IPS-NIHi11 (cell line): Measurements from ENCODE around the gene CACNG3.
"Not testable (repeated sequence)": the region's sequence is repeated elsewhere in the genome, so short reads cannot be mapped to it uniquely, and the experiment has no call there.

Source experiments
- DNase-seq: peaks from one replicate; pipeline ENCODE4 v3.0.0; 2012; ENCODE audit warnings: mixed read lengths, low spot score

CACNG3 gene

DNA sequence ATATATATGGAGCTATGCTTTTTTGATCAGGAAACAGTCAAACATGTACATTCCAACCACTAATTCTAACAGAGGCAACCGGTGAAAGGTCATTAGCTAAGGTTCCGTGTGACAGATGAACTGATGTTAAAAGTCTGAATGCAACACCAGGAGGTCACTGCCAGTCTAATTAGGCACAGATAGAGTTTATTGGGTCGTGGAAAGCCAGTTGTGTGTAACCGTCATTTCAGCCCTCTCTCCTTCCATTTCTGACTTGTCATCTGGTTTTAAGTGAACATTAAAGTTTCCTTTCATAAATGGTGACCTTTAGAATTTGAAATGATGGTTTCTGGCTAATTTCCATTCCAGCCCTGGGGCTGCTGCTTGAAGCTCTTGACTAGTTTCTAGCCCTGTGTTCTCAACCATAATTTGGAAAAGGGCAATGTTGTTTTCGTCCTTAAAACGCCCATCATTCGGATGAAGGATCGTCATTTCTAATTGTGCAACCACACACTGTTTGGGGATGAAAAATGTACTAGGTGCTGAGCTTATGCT, 23.9 kb downstream of the CACNG3 start:
- no peak for DNase-seq

DNA sequence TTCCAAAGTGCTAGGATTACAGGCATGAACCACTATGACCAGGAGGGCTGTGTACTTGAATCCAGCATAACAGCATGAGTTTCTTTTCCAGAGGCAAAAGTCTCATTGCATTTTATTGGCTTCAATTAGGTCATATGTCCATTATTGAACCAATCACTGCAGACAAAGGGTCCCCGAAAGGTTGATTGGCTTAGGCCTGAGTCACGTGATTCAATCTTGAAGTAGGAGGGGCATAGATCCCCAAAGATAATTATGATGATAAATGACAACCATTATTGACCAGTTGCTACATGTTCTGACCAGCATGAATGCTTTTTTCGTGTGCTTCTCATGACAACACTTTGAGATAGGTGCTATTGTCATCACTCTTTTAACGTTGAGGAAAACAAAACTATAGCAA, 25.3 kb downstream of the CACNG3 start:
- no peak for DNase-seq

DNA sequence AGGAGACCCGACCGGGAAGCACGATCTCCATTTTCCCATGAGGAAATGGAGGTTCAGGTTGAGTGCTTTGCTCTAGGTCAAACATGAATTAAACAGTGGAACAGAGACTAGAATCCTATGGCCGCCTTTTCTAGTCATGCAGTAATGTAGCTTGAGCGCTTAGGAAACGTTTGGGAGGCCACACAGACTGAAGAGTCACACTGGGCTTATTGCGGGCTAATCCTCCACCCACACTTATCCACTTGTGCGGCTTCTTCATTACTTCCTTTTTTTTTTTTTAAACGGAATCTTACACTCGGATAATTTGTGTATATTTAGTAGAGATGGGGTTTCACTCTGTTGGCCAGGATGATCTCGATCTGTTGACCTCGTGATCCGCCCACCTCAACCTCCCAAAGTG, 26.0 kb downstream of the CACNG3 start:
- no peak for DNase-seq

DNA sequence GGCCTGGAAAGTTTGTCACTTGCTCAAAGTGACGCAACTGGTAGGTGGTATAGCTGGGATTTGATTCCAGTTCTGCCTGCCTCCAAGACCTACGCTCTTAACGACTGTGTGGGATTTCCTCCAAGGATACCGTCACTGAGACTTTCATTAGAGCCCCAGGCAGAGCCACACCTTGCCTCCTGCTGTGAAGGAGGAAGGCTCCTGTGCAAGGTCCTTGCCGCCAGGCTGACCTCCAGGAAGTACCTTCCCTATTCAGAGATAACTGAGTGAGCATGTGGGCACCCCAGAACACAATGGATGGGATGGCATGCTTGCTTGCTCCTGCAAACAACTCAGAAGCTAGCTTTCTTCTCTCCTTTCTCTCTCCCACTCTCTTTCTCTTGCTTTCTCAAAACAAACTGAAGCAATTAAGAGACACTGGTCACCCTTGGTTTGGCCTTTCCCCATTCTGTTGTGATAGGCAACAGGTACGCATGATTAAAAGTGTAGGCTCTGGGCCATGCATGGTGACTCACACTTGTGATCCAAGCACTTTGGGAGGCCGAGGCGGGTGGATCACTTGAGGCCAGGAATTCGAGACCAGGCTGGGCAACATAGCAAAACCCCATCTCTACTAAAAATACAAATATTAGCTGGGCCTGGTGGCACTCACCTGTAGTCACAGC, 30.7 kb downstream of the CACNG3 start:
- DNase-seq, result no peak

DNA sequence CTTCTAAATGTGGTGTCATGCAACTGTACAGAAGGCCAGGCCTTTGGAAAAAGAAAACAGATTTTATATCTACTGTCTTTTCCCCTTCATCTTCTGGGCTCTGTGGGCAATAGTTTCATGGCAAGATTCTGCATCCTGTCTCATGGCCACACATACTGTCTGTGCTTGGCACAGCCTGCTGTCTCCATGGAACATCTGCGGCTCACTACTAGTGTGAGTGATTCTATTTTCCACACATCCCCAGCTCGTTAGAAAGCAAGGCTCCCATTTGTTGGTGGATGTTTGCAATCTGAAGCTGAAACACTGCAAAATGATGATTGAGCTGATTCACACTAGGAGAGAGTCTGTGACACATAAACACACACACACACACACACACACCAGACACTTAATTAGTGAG, 32.4 kb downstream of the CACNG3 start:
- DNase-seq, result no peak

DNA sequence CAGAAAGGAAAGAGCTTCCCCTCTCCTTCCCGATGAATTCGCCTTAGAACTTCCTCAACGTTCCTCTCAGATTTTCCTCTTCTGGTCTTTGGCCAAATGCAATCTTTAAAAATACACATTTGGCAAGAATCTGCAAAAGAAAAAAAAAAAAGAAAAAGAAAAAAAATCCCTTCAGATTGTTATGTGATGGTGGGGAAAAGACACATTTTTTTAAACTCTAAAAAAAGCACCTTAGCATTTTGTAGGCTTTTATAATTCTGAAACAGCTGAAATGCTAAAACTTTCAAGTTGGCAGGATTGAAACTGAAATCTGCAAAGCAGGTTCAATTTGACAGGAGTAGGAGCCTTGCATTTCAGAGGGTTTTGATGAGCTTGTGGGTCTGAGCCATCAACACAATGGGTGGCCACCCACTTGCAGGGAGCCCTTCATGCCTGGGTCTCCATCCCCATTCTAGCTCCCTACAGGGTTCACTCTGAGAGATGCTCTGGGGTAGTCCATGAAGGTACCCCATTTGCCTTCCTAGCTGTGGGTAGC, 33.1 kb downstream of the CACNG3 start:
- DNase-seq, result no peak

DNA sequence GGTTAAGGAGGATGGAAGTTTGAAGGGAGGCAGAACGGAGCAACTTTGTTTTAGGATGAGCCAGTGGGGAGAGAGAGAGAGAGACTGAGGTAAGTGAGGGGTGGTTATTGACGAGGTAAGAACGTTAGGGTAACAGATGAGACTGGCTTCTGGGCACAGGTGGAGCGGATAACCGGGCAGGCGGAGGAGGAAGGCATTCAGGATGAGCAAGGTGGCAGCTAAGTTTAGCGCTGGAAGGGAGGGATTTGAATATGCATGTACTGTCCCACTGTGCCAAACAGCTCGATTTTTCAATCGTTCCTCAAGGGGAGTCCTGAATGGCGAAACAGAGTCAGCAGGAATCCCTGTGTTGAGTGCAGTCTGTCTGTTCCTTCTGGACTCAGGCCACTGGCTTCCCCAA, 35.8 kb downstream of the CACNG3 start:
- DNase-seq, result no peak

DNA sequence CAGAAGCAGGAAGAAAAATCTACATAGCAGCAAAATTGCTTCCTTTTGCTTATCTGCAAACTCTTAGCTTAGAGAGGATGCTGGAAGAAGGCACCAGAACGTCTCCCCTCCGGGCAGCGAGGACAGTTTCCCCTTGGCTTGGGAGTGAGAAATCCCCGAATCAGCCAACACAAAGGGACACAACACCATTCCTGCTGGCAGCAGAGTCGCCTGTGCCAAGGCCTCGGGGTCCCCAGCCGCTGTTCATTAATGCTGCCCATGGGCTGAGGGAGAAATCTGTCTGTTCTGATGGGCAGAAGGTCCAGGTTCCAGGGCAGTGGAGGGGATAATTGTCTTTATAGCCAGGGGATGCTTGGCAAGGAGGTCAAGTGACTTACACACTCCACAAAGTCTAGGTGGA, 38.0 kb downstream of the CACNG3 start:
- no peak for DNase-seq

DNA sequence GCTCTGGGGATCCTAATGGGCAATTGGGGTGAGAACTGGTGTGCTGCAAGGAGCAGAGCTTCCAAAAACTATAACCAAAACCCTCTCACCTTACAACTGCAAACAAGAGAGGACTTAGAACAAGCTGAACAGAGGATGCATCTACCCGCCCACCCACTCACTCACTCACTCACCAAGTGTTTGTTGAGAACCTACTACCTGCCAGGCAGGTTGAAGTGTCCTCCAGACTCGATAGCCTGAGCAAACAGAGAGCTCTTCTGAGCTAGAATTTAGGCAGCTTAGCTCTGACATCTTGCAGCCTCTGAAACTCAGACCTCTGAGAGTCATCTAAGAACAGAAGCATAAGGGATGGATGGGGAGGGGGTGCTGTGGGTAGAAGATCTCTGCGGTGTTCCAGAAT, 41.2 kb downstream of the CACNG3 start:
- DNase-seq, result no peak

DNA sequence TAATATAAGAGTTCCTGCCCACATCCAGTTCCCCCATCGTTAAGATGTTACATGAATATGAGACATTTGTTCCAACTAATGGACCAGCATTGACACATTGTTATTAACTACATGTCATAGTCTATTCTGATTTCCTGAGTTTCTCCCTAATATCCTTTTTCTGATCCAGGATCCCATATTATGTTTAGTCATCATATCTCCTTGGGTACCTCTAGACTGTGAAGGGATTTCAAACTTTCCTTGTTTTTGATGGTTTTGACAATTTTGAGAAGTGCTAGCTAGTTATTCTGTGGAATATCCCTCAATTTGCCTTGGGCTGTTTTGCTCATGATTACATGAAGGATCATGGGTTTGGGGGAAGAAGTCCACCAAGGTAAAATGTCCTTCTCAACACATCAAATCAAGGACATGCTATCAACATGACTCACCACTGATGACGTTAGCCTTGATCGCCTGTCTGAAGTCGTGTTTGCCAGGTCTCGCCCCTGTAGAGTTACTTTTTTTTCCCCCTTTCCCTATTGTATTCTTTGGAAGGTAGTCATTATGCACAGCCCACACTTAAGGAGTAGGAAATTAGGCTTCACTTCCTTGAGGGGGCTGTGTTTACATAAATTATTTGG, 42.5 kb downstream of the CACNG3 start:
- no peak for DNase-seq

DNA sequence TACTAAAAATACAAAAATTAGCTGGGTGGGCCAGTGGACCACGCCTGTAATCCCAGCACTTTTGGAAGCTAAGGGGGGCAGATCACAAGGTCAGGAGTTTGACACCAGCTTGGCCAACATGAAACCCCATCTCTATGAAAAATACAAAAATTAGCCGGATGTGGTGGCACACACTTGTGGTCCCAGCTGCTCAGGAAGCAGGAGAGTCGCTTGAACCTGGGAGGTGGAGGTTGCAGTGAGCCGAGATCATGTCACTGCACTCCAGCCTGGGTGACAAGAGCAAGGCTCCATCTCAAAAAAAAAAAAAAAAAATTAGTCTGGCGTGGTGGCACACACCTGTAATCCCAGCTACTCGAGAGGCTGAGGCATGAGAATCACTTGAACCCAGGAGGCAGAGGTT, 44.6 kb downstream of the CACNG3 start:
- not testable (repeated sequence) for DNase-seq

DNA sequence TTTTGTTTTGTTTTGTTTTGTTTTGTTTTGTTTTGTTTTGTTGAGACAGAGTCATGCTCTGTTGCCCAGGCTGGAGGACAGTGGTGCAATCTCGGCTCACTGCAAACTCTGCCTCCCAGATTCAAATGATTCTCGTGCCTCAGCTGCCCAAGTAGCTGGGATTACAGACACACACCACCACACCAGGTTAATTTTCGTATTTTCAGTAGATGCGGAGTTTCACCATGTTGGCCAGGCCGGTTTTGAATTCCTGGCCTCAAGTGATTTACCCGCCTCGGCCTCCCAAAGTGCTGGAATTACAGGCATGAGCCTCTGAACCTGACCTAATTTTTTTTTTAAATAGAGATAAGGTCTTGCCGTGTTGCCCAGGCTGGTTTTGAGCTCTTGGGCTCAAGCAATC, 46.5 kb downstream of the CACNG3 start:
- DNase-seq, result no peak

DNA sequence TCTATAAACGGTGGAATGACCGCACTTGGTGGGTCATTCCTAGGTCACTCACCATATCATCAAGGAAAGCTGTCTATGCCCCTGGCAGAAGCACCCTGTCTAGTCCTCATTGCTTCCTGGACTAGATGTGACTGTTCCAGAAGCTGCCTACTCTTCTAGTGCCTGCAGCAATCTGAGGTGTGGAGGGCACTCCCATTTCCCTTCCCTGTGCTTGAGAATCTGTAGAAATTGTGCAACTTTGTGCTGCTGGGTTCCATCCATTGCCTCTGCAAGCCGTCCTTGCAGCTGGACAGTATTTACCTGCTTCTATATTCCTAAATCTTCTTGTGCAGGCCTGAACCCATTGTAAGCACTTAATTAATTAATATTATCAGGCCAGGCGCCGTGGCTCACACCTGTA, 52.1 kb downstream of the CACNG3 start:
- no peak for DNase-seq

DNA sequence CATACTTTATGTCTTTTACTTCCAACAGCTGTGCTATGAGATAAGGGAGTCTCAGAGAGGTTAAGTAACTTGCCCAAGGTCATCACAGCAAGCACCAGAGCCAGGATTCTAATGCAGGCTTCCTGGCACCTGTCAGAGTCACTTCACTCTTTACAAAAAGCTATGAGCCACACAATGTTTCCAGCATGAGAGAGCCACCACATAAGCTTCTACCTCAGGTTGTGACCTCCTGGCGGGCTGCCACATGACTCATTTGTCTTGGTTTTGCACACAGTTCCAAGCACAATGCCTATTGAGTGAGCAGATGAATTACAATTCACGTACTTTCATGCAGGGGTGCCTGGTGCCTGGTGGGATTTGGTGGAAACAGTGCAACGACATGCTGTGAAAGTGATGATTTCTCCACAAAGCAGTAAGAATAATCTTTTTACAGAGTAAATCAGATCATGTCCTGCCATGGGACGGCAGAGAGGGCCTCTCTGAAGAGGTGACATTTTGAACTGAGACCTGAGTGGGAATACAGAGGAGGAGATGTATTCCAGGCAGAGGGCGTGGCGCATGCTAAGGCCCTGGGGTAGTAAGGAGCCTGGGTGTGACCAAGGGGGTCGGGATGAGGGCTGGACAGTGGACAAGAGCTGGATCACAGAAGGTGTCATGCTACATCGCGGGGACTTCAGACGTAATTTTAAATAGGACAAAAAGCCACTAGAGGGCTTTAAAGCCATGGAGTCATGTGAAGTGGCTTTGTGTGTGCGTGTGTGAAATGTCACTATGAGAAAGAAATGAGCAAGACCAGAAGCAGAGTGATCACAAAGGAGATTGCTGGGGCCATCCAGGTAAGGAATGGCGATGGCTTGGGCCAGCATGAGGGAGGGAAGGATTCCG, 53.4 kb downstream of the CACNG3 start:
- DNase-seq, result no peak

DNA sequence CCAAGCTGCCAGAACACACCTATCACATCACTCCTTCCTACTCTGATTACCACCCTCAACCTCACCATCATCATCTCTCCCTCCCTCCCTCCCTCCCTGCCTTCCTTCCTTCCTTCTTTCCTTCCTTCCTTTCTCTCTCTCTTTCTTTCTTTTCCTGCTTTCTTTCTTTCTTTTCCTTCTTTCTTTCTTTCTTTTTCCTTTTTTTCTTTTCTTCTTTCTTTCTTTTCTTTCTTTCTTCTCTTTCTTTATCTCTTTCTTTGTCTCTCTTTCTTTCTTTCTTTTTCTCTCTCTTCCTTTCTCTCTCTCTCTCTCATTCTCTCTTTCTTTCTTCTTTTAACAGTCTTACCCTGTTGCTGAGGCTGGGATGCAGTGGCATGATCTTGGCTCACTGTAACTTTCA, 59.2 kb downstream of the CACNG3 start:
- DNase-seq, result no peak

DNA sequence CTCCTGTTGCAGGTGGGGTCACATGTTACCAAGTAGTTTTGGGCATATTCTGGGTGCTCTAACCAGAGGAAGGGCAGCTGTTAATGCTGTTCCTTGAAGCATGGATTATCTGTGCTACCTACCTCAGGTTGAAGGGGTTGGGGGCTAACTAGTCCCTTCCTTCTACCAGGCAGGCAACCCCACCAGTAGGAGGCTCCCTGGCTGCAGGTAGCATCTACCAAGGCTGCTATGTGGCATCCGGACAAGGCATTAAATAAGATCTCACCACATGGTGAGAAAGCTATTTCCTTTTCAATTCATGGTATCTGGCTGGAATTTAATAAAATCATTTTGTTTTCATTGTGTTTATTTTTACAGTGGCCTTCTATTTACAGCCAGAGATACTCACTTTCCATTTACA, 62.5 kb downstream of the CACNG3 start:
- DNase-seq, result peak; percentile 41

DNA sequence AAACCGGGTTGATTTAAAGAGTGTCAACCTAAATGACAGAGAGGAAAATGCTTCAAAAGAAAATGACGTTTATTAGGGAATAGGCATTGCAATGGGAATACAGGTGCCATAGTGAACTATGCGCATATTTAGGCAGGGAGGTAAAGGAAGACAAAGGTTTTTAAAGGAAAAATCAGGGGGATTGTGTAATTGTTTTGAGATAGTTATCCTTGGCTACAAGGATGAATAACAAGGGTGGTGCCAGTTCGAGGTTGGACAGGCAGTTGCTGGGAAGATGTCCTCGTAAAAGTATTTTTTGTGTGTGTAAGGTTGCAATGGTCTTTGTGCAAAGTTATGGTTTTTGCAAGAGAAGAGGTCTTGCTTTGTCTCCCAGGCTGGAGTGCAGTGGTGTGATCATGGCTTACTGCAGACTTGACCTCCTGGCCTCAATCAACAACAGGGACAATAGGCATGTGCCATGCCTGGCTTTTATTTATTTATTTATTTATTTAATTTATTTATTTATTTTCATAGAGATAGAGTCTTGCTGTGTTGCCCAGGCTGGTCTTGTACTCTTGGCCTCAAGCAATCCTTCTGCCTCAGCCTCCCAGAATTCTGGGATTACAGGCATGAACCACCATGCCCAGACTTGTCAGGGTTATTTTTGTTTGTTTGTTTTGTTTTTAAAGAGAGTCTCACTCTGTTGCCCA, 63.1 kb downstream of the CACNG3 start:
- DNase-seq, result no peak

DNA sequence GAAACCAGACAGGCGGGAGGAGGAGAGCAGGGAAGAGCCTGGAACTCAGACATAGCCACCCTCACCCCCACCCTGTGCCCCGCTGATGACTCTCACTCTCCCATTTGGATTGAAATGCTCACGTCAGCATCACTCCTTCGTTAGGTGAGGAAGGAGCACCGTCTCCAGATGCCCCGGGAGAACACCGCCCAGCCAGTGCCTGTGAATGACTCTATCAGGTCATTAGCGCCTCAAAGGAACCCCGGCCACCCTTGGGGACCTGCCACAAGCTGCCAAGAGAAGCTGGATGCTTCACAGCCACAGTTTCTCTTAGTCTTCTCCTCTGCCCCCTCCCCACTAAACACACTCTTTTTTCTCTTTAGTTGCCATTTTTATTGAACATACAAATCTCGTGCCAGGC, 66.0 kb downstream of the CACNG3 start:
- DNase-seq, result no peak

DNA sequence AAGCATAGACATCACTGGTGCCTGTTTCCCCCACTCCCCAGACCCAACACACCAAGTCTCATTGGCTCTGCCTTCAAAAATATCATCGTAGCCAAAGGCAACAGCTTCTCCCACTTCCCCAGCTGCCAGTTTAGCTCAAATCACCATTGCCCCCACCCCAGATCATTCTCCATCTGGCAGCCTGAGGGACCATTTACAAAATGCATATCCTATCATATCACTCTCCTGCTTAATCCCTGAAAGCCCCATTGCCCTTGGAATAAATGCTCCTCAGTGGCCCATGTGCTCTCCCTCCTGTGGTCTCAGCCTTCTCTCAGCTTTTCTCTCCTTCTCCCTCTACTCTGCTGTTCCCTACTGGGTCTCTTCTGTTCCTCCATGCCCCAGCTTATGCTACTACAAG, 68.3 kb downstream of the CACNG3 start:
- no peak for DNase-seq

DNA sequence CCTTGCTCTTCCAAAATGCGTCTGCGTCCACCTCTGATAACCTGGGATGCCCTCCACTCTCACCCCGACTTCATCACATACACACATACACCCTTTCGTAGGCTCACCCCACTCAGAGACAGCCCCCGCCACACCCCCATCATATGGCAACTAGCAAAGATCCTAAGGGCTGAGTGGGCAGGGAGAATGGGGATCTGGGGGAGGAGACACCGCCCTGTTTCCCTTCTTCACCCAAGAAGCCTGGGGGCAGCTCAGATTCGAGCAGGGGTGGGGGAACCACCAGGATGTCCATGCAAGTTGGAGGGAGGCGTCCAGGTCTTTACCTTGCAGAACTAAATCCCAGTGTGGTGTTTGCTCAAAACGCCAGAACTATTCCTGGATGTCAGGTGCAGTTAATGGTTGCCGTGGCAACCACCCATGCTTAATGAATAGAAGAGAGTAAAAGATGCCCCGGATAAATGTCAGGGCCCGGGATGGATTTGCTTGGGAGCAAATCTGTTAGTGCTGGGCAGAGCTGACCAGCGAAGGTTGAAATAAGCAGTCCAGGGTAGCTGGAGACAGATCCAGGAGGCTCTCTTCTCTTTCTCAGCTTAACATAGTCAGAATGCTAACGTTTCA, 72.8 kb downstream of the CACNG3 start:
- DNase-seq, result no peak

DNA sequence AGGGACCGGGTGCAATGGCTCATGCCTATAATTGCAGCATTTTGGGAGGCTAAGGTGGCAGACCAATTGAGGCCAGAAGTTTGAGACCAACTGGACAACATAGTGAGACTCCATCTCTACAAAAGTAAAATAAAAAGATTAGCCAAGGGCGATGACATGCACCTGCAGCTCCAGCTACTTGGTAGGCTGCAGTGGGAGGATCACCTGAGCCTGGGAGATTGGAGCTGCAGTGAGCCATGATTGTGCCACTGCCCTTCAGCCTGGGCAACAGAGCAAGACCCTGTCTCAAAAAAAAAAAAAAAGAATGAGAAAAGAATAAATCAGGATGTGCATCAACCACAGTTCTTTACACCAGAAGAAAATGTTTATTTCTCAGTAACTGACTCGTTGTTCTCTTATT, 76.0 kb downstream of the CACNG3 start:
- no peak for DNase-seq
